H1 (cell line): Measurements from ENCODE around the gene ARHGEF7. TPM values are rescaled to one million over a fixed set of nuclear protein-coding genes. Genes with fewer than 3 reads are reported as not detected.

ENCODE experiments used
- CTCF ChIA-PET: fragments of 300-600 bp; sonication (Branson Sonifier 250); formaldehyde crosslinking; loops from one replicate; lab custom pipeline; 2021; ENCODE audit not compliant: partially characterized antibody; lab: Charles Lee
- POLR2A ChIA-PET: fragments of 300-600 bp; sonication (Branson Sonifier 250); formaldehyde crosslinking; loops from one replicate; lab custom pipeline; 2021; ENCODE audit warnings: inconsistent platforms; ENCODE audit not compliant: partially characterized antibody; lab: Charles Lee
- DNase-seq, 2 experiments: peaks; one replicate each; pipeline versions ENCODE4 v3.0.0 to v3.0.0-alpha.2; 2010 to 2022; ENCODE audit warnings: low spot score in 2 of 2, low read depth in 1 of 2, mixed read lengths in 1 of 2
- FAIRE-seq: peaks from 2 replicates; lab custom pipeline; 2011; peaks lifted over from hg19 to GRCh38; lab: Jason Lieb, UNC
- H2AFZ ChIP-seq: 2 replicates; pipeline ENCODE4 v1.8.1; 2012; ENCODE audit warnings: low read length, inconsistent platforms
- H2AK5ac ChIP-seq: 2 replicates; pipeline ENCODE4 v1.6.1; 2013; ENCODE audit warnings: low read depth, low read length
- H2BK120ac ChIP-seq: replicated peaks from 2 replicates; pipeline ENCODE3; 2013; ENCODE audit warnings: low read depth, low read length, inconsistent platforms
- H2BK12ac ChIP-seq: 2 replicates; pipeline ENCODE4 v1.6.1; 2013; ENCODE audit warnings: low read depth, low read length
- H2BK15ac ChIP-seq: 2 replicates; pipeline ENCODE4 v1.6.1; 2013; ENCODE audit warnings: low read length
- H2BK20ac ChIP-seq: 2 replicates; pipeline ENCODE4 v1.6.1; 2013; ENCODE audit warnings: low read length
- H2BK5ac ChIP-seq: 2 replicates; pipeline ENCODE4 v1.6.1; 2013; ENCODE audit warnings: low read depth, low read length
- H3K14ac ChIP-seq: 2 replicates; pipeline ENCODE4 v1.6.1; 2013; ENCODE audit warnings: inconsistent platforms; ENCODE audit not compliant: insufficient read length
- H3K18ac ChIP-seq: 2 replicates; pipeline ENCODE4 v1.6.1; 2013; ENCODE audit warnings: low read length; ENCODE audit errors: extremely low read depth
- H3K23ac ChIP-seq: 2 replicates; pipeline ENCODE4 v1.6.1; 2013; ENCODE audit warnings: inconsistent platforms; ENCODE audit not compliant: insufficient read length
- H3K23me2 ChIP-seq: 2 replicates; pipeline ENCODE4 v1.6.1; 2013; ENCODE audit warnings: low read depth, low read length
- H3K27ac ChIP-seq: 2 replicates; pipeline ENCODE4 v1.6.1; 2011; ENCODE audit warnings: low read depth, low read length, inconsistent platforms
- H3K27me3 ChIP-seq, 4 experiments: replicated peaks in 1 of 4; 1 replicate in 1 of 4; 2 replicates in 3 of 4; pipeline versions ENCODE4 v1.6.1 to v1.8.1; 2011 to 2013; ENCODE audit warnings: low read length in 3 of 4, mild to moderate bottlenecking in 3 of 4, inconsistent platforms in 2 of 4, mixed read lengths in 2 of 4, moderate library complexity in 1 of 4; ENCODE audit not compliant: control insufficient read depth in 3 of 4, insufficient read depth in 3 of 4; ENCODE audit errors: extremely low read depth in 1 of 4
- H3K36me3 ChIP-seq, 4 experiments: 2 replicates each; pipeline versions ENCODE4 v1.6.1 to v1.8.1; 2011 to 2013; ENCODE audit warnings: mild to moderate bottlenecking in 4 of 4, low read length in 3 of 4, moderate library complexity in 2 of 4, control low read depth in 1 of 4, inconsistent platforms in 1 of 4; ENCODE audit not compliant: insufficient read depth in 4 of 4, control insufficient read depth in 2 of 4
- H3K4ac ChIP-seq: replicated peaks from 2 replicates; pipeline ENCODE3; 2013; ENCODE audit warnings: low read length, low read depth, mixed read lengths, inconsistent platforms; ENCODE audit not compliant: insufficient read length
- H3K4me1 ChIP-seq, 4 experiments: replicated peaks in 1 of 4; 1 replicate in 1 of 4; 2 replicates in 3 of 4; pipeline versions ENCODE4 v1.6.1 to v1.8.1; 2011 to 2013; ENCODE audit warnings: low read length in 3 of 4, inconsistent platforms in 2 of 4, mixed read lengths in 1 of 4; ENCODE audit not compliant: insufficient read depth in 4 of 4, control insufficient read depth in 3 of 4
- H3K4me2 ChIP-seq, 2 experiments: 2 replicates each; pipeline versions ENCODE4 v1.6.1 to v1.8.1; 2011 to 2013; ENCODE audit warnings: low read depth in 2 of 2, low read length in 2 of 2, control low read depth in 1 of 2, inconsistent platforms in 1 of 2, mild to moderate bottlenecking in 1 of 2; ENCODE audit not compliant: insufficient read depth in 1 of 2
- H3K4me3 ChIP-seq, 4 experiments: fragments of 200-600, 300-600 bp in 1 of 4; sonication (generic), shearing (Covaris generic), sonication (Bioruptor Twin) in 1 of 4; 2 replicates each; pipeline versions ENCODE4 v1.5.1 to v1.8.1; 2011 to 2016; ENCODE audit warnings: low read length in 4 of 4, low read depth in 3 of 4, control low read depth in 2 of 4, inconsistent platforms in 2 of 4, mild to moderate bottlenecking in 2 of 4, mixed read lengths in 1 of 4, moderate library complexity in 1 of 4; ENCODE audit not compliant: insufficient read depth in 2 of 4; ENCODE audit errors: extremely low read depth in 1 of 4
- H3K56ac ChIP-seq: replicated peaks from 2 replicates; pipeline ENCODE3; 2013; ENCODE audit warnings: low read depth, mild to moderate bottlenecking, mixed read lengths, low read length, inconsistent platforms; ENCODE audit not compliant: insufficient read length
- H3K79me1 ChIP-seq: 2 replicates; pipeline ENCODE4 v1.6.1; 2013; ENCODE audit warnings: low read depth, low read length, control low read depth
- H3K79me2 ChIP-seq, 2 experiments: 2 replicates each; pipeline versions ENCODE4 v1.6.1 to v1.8.1; 2012 to 2013; ENCODE audit warnings: low read length in 2 of 2, mild to moderate bottlenecking in 2 of 2, inconsistent platforms in 1 of 2; ENCODE audit not compliant: insufficient read depth in 2 of 2, control insufficient read depth in 1 of 2
- H3K9ac ChIP-seq, 4 experiments: replicated peaks in 1 of 4; 1 replicate in 1 of 4; 2 replicates in 3 of 4; pipeline versions ENCODE4 v1.6.1 to v1.8.1; 2011 to 2013; ENCODE audit warnings: low read depth in 3 of 4, low read length in 3 of 4, control low read depth in 2 of 4, mild to moderate bottlenecking in 2 of 4, moderate library complexity in 2 of 4, inconsistent platforms in 1 of 4; ENCODE audit errors: extremely low read depth in 1 of 4
- H3K9me3 ChIP-seq, 2 experiments: 2 replicates each; pipeline versions ENCODE4 v1.6.1 to v1.8.1; 2012 to 2013; ENCODE audit warnings: mild to moderate bottlenecking in 2 of 2, moderate library complexity in 2 of 2, control low read depth in 1 of 2, inconsistent platforms in 1 of 2, low read depth in 1 of 2, low read length in 1 of 2, mixed read lengths in 1 of 2; ENCODE audit not compliant: insufficient read depth in 2 of 2
- H4K20me1 ChIP-seq, 2 experiments: replicated peaks in 1 of 2; 2 replicates each; pipeline versions ENCODE3 to v1.8.1; 2011 to 2013; ENCODE audit warnings: inconsistent platforms in 2 of 2, low read length in 2 of 2, mild to moderate bottlenecking in 1 of 2; ENCODE audit not compliant: insufficient read depth in 2 of 2, control insufficient read depth in 1 of 2
- H4K5ac ChIP-seq: 2 replicates; pipeline ENCODE4 v1.6.1; 2013; ENCODE audit warnings: low read length, low read depth, mixed read lengths, inconsistent platforms; ENCODE audit not compliant: insufficient read length
- H4K8ac ChIP-seq: 2 replicates; pipeline ENCODE4 v1.8.0; 2013; ENCODE audit warnings: mild to moderate bottlenecking, moderate library complexity, low read length, inconsistent platforms; ENCODE audit not compliant: insufficient read depth; ENCODE audit errors: extremely low read depth
- H4K91ac ChIP-seq: replicated peaks from 2 replicates; pipeline ENCODE3; 2013; ENCODE audit warnings: low read length, mixed read lengths, inconsistent platforms; ENCODE audit not compliant: insufficient read length
- BCL11A ChIP-seq, 2 experiments: IDR thresholded peaks; one replicate each; pipeline ENCODE4 v1.6.1; 2011; ENCODE audit warnings: low read depth in 2 of 2, low read length in 2 of 2, mild to moderate bottlenecking in 2 of 2
- EP300 ChIP-seq, 2 experiments: IDR thresholded peaks; 1 replicate in 1 of 2; 2 replicates in 1 of 2; pipeline ENCODE4 v1.6.1; 2011 to 2012; ENCODE audit warnings: low read depth in 2 of 2, low read length in 2 of 2, mild to moderate bottlenecking in 2 of 2, borderline replicate concordance in 1 of 2, inconsistent platforms in 1 of 2, moderate library complexity in 1 of 2
- JUN ChIP-seq: IDR thresholded peaks from 2 replicates; pipeline ENCODE4 v1.6.1; 2011; ENCODE audit warnings: low read depth, mild to moderate bottlenecking, improper control_type of control experiment, low read length
- PHF8 ChIP-seq: fragments of 200-600 bp; sonication (generic); conservative IDR thresholded peaks from 2 replicates; pipeline ENCODE4 v1.7.1; 2012; ENCODE audit warnings: low read depth, mild to moderate bottlenecking, inconsistent platforms, low read length, moderate library complexity
- SIX5 ChIP-seq: IDR thresholded peaks from 2 replicates; pipeline ENCODE4 v1.6.1; 2011; ENCODE audit warnings: mild to moderate bottlenecking, low read depth, low read length
- TBP ChIP-seq: IDR thresholded peaks from 2 replicates; pipeline ENCODE4 v1.6.1; 2011; ENCODE audit warnings: low read depth, low read length, improper control_type of control experiment
- WGBS, 2 experiments: shearing (Covaris generic) in 1 of 2; methylation state at CpG; one replicate each; pipeline versions ENCODE4 v1.1.6 to v1.1.7; 2013 to 2015; ENCODE audit warnings: low lambda C conversion rate in 2 of 2, mixed read lengths in 2 of 2, inconsistent platforms in 1 of 2, low coverage in 1 of 2, missing lambda C conversion rate in 1 of 2; ENCODE audit not compliant: insufficient replicate concordance in 2 of 2, insufficient coverage in 1 of 2, insufficient read length in 1 of 2; ENCODE audit errors: extremely low coverage in 1 of 2, missing lambda C conversion rate in 1 of 2; 5-methylcytosine and 5-hydroxymethylcytosine counted together
- polyA plus RNA-seq, 7 experiments: library from polyadenylated mRNA; depleted of rRNA in 3 of 7; stranded (reverse) in 5 of 7; unstranded in 2 of 7; fragments of >200 nt in 5 of 7; fragments of 200-250 nt in 2 of 7; gene quantifications; 1 replicate in 5 of 7; 2 replicates in 1 of 7; 4 replicates in 1 of 7; pipeline versions ENCODE4 v1.2.1 to v1.2.3, GENCODE V29; 2011 to 2013; ENCODE audit warnings: missing spikeins in 2 of 7, mixed read lengths in 2 of 7
- total RNA-seq: library from RNA; stranded (reverse); fragmentation: NEBNext Ultra II Directional; extraction: Animal tissue kit (Norgen Biotek cat#: 25700); gene quantifications from 2 replicates; pipeline ENCODE4 v1.2.1, GENCODE V29; 2021

The ARHGEF7 gene
- total and polyA plus RNA-seq, 2 of the 8 experiments (the other 6 are each of a cell fraction or from before 2014, with no cell fraction given) = 26.2 to 56.5 TPM

GRCh38 chr13:111129465-111130115 is 14.5 kb downstream of the ARHGEF7 start:
- no peaks in the 10 kb centered on the region for H3K27me3 ChIP-seq
- H4K5ac ChIP-seq = no peak overlapping the region
- no peak overlapping the region for H2BK12ac ChIP-seq
- H3K27ac ChIP-seq = no peak overlapping the region
- H3K79me2 ChIP-seq = no peaks in the 10 kb centered on the region
- no peaks in the 10 kb centered on the region for H3K36me3 ChIP-seq
- H2BK15ac ChIP-seq = no peak overlapping the region
- H4K8ac ChIP-seq = no peak overlapping the region
- ChIA-PET POLR2A (no interaction called here), CTCF (interaction anchor here (1.4 kb wide), 1 partner anchor 9 kb away, joined by 3 read pairs; no protein-coding TSS in a partner anchor)
- H3K4me2 ChIP-seq = no peak overlapping the region
- DNase-seq (no peak), FAIRE-seq (no peak)
- H3K4me1 ChIP-seq = no peaks in the 10 kb centered on the region
- H3K14ac ChIP-seq = no peak overlapping the region
- H3K23me2 ChIP-seq = no peaks in the 10 kb centered on the region
- no peaks in the 10 kb centered on the region for H3K9me3 ChIP-seq
- H3K18ac ChIP-seq = no peak overlapping the region
- no peak overlapping the region for H4K91ac ChIP-seq
- H3K4ac ChIP-seq = no peak overlapping the region
- no peak overlapping the region for H2AK5ac ChIP-seq
- no peak overlapping the region for H2AFZ ChIP-seq
- 95% methylated on average over 9 of the region's 9 CpGs; no CpG with 5 or more reads in 1 of the 2 experiments for WGBS, 2 experiments
- TF ChIP-seq PHF8 (no peak), BCL11A (IDR thresholded peaks at IDR 0.05; ENCODE audit: low read depth in 2 of 2, low read length in 2 of 2) (no peak), TBP (no peak), JUN (no peak), SIX5 (no peak), EP300 (IDR thresholded peaks at IDR 0.05; ENCODE audit: borderline replicate concordance in 1 of 2, low read depth in 2 of 2, low read length in 2 of 2) (no peak)
- no peak overlapping the region for H2BK5ac ChIP-seq
- H2BK120ac ChIP-seq = no peak overlapping the region
- H3K9ac ChIP-seq = no peak overlapping the region
- no peak overlapping the region for H3K56ac ChIP-seq
- H2BK20ac ChIP-seq = no peak overlapping the region
- no peak overlapping the region for H3K23ac ChIP-seq
- H3K4me3 ChIP-seq = no peak overlapping the region
- no peaks in the 10 kb centered on the region for H4K20me1 ChIP-seq
- no peaks in the 10 kb centered on the region for H3K79me1 ChIP-seq
